HT1080 (cell line): Measurements from ENCODE around the gene C12orf50. TPM values are rescaled to one million over a fixed set of nuclear protein-coding genes. Genes with fewer than 3 reads are reported as not detected.
A peak's percentile ranks its signal among the peaks of the same experiment; 100 is the strongest.
"Not testable (repeated sequence)": the region's sequence is repeated elsewhere in the genome, so short reads cannot be mapped to it uniquely, and the experiment has no call there.

Experiments
- DNase-seq: peaks from one replicate; pipeline ENCODE4 v3.0.0-alpha.2; 2015; ENCODE audit warnings: low read depth
- polyA plus RNA-seq, 2 experiments: library from polyadenylated mRNA; depleted of rRNA; stranded (reverse); fragments of >200 nt; gene quantifications; 2 replicates each; pipeline ENCODE4 v1.2.3, GENCODE V29; 2015
- total RNA-seq: library from RNA; depleted of rRNA; stranded (reverse); fragments of >200 nt; shearing (Covaris generic); gene quantifications from 2 replicates; pipeline ENCODE4 v1.2.3, GENCODE V29; 2014; rRNA removed

Gene C12orf50, protein sequence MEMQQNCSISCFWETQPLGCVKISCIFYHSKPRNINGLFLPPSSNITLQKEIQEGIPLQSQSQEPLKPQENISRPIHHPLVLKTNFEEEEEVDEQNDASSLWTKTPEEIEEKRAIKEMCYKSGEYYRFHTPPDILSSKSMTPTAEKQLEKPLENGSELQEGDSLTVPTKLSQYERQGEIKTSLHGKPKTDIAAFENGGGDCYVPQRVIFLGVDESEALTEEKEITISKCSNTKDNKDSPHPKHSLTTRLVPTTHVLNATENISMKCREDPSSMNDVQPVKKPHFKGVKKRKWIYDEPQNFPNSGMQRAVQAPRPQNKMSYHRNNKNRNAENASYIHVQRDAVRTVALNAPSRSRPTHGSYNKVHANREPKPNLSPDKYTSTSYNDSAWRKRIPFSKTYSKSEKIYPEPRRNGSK
- total RNA-seq, result not detected in 2 replicates
- 0.10 and 0.20 TPM in 2 replicates for polyA plus RNA-seq (2015; cell fraction: cytosol; rRNA removed)
- polyA plus RNA-seq (2015; cell fraction: nucleus; rRNA removed), result not detected in 2 replicates

DNA sequence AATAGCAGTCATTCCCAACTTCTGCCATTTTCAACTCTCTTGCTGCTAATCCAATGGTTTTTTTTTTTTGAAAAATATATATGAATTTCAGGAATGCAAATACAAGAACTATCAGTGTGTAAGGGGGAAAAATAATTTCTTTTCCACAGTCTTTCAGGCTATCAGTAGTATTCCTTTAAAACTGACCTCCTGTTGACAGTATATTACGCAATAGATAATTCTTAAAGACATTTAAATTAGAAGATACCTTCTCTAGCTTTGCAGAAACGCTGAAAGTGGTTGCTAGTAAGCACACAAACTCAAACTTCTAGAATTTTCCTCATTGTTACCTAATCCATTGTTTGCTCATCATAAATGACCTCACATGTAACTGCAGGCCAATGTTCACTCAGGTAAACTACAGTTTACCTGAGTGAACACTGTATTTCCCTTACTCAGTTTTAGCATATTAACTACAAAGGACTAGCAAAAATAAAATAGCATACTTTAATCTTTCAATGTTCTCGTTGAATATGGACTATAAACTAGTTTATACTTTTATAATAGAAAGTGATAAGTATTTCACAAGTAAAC lies at the start of gene C12orf50:
Gene C12orf50, minus strand, starts transcription at position 309 of the 573 bp plus-strand sequence. CDS start 2,439 bp downstream, outside the sequence.
- DNase-seq, result no peak

DNA sequence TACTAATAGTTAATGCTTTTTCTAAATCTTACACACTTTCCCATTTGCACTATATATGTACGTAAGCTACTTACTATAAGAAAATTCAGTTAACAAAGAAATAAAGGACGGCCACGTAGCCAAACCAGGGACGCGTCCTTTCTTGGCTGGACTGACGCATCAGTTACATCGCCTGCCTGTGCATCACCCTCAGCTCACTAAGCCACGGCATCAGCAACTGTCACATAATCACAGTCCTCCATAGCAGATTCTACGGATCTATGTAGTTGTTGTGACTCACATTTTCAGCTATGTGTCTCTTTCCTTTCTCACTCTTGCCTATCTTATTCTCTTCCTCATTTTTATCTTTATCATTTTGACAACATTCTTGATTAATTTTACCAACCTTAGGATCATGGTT lies 38.1 kb upstream of the C12orf50 start:
- peak; percentile 1 for DNase-seq

DNA sequence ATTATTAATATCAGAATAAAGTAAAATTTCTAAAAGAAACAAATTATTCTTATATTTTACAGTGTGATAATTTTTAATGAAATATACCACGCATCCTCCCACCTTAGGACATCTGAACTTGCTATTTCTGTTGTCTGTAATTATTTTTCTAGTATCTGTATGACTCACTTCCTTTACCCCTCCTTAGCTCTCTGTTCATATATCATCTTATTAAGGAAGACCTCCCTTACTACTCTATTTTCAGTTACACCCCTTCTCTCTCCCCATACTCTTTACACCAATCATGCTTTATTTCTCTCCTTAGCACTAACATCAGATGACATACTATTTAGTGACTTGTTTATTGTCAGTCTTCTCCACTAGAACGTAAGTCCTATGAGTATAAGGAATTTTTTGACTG lies 34.2 kb upstream of the C12orf50 start:
- DNase-seq, result peak; percentile 39

DNA sequence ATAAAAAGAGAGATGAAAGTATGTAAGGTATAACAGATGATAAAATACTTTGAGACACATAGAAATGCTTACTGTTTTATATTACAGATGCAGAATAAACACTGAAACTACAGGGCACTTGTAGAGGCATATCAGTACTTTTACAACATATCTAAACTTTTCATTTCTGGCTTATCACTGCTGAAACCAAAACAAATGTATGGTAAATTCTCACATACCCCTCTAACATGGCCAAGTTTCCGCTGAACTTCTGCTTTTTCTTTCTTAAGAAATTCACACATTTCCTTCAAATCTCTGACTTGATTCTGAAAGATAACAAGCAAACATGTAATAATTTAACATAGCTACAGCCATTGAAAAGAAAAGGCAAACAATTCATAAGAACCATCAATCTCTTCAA lies 33.3 kb upstream of the C12orf50 start:
- no peak for DNase-seq

DNA sequence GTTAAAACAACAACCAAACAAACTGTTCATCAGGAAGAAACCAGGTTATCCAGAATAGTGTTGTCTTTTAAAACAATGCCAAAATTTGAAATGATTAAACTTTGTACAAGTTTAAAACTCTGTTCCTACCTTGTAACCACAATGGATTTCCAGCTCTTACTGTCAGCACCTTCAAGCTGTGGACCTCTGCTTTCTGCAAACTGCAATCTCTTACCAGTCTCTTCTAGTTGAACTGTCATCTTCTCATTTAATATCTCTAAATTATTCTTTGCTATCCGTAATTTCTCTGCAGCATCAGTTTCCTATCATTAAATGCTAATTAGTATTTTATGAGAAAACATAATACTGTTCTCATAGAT lies 29.5 kb upstream of the C12orf50 start:
- no peak for DNase-seq

DNA sequence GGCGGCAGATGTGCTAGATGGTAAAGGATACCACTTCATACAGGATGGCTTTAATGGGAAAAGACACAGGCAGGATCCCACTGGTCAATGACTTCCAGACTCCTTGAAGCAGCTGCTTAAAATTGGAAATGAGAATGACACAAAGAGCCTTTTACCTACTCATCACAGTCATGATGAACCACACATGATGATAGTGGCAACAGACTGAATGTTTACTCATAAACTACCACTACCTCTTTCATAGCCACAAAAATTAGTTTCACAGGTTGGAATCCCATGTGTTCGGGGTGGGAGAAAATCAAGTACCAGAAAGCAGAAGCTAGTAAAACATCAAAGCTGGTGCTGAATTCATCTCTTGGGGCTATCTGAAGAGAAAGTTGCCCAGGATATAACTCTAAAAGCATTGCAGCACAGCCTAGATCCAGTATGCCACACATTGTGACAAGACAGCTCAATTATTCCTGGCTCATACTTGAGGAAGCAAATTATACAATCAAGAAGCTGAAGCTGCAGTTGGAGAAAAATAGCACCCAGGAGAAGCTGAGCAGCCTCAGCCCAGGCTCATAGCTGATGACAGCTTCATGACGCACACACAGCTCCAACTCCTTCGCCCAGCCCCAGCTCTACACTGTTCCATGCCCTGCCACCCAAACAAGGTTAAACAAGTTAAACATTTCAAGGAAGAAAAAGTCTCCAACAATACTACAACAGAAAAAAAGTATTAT lies 29.0 kb upstream of the C12orf50 start:
- DNase-seq, result no peak

DNA sequence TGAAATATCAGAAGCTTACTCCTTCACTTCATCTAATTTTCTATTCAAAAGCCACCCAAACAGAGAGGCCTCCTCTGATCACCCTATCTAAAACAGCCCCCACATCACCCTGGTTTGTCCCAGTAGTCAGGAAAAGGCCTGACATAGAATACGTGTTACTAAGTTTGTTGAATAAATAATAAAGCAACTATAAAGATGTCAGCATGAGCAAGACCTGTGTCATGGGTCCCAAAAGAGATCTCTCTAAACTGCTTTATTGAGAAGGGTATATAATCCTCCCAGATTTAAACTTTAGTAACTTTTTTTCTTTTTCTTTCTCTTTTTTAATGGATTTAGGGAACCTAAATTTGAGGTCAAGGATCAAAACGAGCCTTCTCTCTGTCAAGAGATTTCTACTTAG lies 27.4 kb upstream of the C12orf50 start:
- no peak for DNase-seq

DNA sequence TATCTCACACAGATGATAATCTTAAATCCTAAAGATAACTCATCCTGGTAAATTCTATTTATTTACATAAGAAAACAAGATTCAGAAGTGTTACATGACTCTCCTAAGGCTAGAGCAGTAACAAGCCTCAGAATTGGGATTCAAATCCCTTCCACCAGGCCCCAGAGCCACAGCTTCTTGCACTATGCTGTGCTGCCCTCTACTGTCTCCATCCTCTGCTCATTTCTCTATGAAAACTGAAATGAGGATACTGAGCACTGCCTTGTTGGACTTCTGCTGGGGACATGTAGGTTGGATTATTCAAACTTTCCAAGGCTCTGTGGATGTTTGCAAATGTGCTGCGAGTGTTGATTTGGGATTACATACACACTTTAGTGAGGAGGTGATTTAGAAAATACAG lies 23.5 kb upstream of the C12orf50 start:
- peak; percentile 39 for DNase-seq

DNA sequence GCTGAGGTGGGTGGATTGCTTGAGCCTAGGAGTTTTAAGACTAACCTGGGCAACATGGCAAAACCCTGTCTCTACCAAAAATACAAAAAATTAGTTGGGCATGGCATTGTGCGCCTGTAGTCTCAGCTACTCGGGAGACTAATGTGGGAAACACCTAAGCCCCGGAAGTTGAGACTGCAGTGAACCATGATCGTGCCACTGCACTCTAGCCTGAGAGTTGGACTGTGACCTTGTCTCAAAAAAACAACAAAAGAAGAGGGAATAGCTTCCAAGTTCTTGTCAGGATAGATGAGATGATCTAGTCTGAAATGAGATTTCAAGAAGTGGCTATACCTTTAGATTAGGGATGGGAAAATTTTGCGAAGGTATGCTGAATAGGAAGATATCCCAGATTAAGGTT lies 14.8 kb upstream of the C12orf50 start:
- DNase-seq, result no peak

DNA sequence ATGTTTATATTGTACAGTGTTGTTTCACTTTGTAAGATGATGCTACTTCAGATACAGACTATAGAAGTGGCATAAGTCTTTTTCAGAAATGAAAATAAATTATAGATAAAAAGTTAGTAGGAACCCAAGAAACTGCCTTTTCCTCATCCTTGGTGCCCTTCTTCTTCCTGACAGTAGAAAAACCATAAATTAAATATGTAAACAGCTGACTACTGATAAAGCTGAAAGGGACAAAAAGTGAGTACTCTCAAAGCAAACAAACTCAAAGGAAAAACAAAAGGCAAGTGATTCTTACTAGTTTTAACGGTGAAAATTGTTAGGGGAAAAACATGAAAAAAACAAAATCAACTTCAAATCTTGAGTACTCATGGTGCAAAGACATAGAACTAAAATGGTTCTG lies 8.6 kb upstream of the C12orf50 start:
- DNase-seq, result no peak

DNA sequence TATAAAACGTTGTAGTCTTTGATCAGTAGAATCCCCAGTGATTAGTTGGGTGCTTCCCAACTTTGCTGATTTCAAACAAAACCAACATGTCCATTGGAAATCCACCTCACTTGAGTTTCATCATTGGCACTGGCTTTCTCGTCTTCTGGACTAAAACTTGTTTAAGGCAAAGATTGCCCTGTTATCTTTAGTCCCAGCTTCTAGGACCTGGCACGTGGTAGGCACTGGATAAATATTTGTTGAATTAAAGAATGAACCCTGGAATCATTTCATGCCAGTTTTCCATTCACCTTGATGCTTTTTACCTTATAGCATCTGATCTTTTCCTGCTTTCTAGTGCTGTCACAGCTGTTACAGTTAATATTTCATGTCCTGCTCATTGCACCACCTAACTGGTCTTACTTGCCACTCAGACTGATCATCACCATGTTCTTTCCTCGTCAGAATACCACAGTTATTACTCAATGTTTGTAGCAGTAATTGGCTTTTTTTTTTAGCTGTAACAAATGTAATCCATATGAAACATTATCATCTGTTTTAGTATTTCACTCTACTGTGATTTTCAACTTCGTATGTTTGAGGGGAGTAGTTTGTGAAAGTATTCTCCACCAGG lies 7.3 kb upstream of the C12orf50 start:
- peak; percentile 13 for DNase-seq

DNA sequence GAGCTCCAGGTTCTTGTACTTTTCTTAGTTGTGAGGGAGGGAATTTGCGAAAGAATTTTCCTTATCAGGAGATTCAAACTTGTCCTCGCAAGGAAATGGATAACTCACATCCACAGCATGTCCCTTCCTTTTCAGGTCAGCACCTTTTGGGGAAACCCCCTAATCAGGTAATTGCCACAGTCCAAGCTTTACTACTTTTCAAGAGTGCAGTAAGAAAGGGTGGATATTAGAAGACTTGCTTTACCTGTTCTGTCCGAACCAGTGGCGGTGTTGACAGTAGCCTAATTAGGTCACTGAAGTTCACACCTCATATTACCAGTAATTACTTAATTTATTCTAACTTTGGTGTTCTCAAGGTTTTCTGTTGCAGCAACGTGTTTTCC lies 6.7 kb upstream of the C12orf50 start:
- no peak for DNase-seq

DNA sequence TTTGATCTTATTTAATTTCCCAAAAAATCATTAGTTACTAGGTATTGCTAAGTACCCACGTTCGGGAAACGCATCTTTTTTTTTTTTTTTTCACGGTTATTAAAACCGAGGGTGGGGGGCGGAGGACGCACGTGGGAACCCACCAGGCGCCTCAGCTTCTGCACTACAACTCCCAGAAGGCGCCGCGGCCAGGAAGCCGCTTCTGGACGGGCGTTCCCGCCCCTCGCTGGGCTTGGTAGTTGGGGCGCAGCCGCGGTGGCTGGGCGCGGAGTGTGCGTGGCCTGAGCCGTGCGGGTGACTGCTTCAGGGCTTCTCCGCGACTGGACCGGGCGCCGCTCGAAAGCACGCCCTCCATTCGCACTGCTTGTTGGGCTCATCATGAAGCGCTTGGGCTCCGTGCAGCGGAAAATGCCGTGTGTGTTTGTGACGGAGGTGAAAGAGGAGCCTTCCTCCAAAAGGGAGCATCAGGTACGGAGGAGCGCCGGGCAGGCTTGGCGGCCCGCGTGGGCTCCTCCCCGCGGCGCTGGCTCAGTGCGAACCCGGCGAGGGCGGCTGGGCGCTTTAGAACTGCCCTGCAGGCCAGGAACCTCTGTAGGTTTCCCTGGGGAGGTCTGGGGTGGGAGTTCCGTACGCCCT lies 6.2 kb upstream of the C12orf50 start:
- peak; percentile 85 for DNase-seq

DNA sequence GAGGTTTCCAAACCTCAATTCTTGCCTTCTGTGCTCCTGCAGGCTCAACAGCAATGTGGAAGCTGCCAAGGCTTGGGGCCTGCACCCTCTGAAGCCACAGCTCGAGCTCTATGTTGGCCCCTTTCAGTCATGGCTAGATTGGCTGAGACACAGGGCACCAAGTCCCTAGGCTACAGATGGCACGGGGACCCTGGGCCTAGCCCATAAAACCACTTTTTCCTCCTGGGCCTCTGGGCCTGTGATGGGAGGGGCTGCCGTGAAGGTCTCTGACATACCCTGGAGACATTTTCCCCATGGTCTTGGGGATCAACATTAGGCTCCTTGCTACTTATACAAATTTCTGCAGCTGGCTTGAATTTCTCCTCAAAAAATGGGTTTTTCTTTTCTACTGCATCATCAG lies 2.0 kb upstream of the C12orf50 start:
- DNase-seq, result not testable (repeated sequence)

DNA sequence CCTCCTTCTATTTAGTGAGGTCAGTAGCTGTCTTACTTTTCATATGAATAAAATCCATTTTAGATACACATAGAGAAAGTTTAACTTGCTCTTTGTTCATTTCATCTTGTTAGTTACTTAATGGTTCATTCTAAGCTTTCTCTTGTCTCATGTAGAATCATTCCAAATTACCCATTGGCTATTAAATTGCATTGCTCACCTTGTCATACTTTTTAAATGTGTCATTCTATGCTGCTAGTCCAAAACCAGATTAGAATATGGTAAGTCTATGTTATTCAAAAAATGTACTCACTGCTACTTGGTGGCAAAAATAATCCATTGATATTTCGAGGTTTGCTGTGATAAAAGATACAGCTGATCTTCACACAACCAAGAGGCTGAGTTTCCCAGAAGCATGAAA lies 3.0 kb downstream of the C12orf50 start:
- no peak for DNase-seq

DNA sequence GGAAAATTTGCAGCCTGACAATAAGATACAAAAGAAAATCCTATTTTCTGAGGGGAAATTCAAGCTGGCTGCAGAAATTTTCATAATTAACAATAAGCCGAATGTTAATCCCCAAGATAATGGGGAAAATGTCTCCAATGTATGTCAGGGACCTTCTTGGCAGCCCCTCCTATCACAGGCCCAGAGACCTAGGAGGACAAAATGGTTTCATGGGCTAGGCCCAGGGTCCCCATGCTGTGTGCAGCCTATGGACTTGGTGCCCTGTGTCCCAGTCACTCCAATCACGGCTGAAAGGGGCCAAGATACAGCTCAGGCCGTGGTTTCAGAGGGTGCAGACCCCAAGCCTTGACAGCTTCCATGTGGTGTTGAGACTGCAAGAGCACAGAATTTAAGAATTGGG lies 11.2 kb downstream of the C12orf50 start:
- DNase-seq, result no peak

DNA sequence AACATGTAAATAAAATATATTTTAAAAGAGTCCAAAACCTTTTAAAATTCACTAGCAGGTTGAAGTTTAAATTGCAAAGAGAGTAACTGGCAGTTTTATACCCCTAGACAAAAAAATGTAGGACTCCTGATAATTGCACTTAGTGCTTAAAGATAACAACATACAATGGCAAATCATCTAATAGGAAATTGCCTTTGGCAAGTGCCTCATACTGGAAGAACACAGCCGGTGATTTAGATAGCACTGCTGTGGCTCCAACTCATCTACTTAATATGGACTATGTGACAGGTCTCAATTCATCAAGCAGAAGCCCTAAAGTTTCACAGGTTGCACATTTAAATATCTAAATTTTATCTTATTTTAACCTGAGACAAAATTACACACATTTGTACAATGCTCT lies 13.4 kb downstream of the C12orf50 start:
- no peak for DNase-seq

DNA sequence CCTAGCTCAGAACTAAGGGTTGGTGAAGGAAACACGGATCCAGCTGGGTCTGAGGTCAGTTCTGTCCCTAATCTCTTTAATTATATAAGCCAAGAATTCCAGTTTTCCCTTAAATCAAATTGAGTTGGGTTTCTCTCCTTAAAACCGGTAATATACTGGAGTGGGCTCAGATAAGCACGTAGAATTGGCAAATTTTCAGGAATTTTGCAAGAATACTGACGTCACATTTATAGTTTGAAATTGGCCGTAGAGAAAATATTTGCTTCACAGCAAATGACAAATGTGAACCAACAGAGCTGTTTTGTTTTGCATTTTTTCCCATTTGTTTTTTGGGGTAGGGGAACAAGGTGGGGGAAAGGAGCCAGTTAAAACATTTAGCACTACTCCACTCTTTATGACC lies 17.4 kb downstream of the C12orf50 start:
- DNase-seq, result no peak

DNA sequence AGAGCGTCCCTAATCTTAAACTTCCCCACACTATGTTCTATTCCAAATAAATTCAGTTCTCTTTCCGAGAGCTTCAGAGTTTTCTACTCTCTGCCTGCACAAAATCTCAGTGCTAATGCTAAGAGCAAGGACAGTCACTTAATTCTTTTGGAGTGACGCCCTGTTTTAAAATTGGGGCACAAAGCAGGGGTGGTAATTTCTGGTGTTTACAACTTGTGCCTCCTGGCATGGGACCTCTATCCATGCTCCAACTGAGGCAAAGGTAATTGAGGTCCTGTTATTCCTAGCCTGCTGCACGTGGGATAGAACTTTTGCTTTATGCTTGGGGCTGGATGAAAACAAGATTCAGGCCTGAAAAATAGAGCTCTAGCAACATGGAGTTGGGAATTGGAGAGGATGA lies 22.9 kb downstream of the C12orf50 start:
- no peak for DNase-seq

DNA sequence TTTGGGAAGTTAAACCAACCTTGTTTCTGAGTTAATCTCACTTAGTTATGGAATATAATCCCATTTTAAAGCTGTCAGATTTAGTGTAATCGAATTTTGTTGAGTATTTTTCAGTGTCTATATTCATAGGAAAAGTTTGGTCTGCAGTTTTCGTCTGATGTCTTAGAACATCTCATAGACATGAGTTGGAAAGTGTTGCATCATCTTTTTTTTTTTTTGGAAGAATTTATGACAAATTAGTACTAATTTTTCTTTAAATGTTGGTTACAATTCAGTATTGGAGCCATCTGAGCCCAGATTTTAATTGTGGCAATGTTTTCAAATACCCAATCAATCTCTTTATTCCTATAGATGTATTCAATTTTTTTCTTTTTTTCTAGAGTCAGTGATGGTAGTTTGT lies 27.9 kb downstream of the C12orf50 start:
- no peak for DNase-seq

DNA sequence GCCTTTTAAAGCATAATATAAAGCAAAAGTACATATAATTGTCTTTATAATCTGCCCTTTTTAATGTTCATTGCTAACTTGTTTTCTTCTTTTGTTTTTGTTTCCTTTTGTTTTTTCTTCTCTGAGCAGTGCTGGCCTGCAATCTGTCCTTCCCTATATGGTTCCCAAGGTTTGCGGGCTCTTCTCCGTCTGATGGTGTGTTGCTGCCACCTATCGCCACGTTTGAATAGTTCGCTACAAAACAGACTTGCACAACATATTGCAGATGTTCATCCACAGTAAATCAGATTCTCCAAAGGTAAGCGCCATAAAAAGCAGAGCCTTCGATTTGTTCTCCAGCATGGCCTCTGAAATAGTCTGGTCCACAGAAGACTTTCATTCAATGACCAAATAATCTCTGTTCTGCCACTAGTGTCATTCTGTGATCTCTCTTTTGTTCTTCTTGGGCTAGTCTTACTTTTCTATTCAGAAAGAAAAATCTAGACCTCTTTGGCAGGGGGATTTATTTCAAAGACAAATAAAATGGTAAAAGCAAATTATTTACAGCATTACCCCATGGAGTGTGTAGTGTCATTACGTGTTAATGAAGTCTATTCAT lies 33.5 kb downstream of the C12orf50 start:
- DNase-seq, result peak; percentile 62
